GM21619 (cell line): ENCODE results near the gene RFPL1.
"Not testable (repeated sequence)": the region's sequence is repeated elsewhere in the genome, so short reads cannot be mapped to it uniquely, and the experiment has no call there.

ENCODE experiments used
- ATAC-seq: cut with Tn5 transposase; IDR thresholded peaks from one replicate; pipeline ENCODE4 v1.9.1; 2021; ENCODE audit not compliant: unreplicated experiment

Gene RFPL1

DNA sequence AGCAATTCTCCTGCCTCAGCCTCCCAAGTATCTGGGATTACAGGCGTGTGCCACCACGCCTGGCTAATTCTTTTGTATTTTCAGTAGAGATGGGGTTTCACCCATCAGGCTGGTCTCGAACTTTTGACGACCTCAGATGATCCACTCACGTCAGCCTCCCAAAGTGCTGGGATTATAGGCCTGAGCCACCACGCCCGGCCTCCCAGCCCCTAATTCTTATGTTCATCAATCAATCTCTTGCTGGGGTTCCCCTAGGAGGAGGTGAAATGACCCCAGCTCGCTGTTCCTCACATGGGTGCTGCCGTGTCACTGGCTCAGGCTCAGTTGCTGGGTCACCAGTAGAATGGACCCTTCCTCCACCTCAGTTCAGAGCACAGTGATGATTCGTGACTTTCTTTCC lies at the start of gene RFPL1:
RFPL1 (plus strand) TSS at position 301 of the 400 bp plus-strand sequence.
- not testable (repeated sequence) for ATAC-seq

DNA sequence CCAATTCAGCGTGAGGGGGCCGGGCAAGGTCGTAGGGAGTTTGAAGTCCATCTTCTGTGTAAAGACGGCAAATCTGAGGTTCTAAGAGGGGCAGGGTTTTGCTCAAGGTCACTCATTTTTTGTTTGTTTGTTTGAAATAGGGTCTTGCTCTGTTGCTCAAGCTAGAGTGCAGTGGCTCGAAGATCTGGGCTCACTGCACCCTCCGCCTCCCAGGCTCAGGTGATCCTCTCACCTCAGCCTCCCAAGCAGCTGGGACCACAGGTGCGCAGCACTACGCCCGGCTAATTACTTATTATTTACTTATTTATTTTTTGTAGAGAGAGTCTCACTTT lies 49.7 kb upstream of the RFPL1 start:
- no peak for ATAC-seq

DNA sequence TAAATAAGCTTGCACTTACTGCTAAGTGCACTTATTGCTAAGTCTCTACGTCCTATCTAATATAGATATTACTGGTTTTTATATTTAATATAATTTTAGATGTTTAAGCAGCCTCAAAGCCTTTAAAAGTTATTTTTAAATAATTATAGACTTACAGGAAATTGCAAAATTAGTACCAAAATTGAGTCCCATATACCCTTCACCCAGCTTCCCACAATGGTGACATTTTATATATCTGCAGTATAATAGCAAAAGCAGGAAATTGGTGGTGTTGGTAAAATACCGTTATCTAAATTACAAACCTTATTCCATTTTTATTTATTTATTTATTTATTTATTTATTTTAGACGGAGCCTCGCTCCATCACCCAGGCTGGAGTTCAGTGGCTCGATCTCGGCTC lies 48.1 kb upstream of the RFPL1 start:
- ATAC-seq = no peak

DNA sequence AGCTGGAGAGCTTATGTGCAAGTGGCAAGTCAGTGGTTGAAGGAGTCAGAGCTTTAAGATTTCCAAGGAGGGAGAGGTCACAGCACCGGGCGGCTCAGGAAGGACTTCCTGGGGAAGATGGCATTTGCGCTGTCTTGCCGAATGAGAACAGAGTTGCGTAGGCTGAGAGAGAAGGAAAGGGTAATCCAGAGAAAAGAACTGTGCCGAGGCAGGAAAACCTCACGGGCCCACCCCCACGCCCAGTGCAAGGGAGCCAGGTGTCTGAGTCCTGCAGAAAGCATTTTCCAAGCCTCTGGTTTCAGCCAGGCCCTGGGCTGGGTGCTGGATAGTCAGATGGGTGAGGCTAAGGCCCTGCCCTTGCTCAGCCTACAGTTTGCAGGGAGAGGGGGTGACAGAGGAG lies 46.8 kb upstream of the RFPL1 start:
- ATAC-seq = no peak

DNA sequence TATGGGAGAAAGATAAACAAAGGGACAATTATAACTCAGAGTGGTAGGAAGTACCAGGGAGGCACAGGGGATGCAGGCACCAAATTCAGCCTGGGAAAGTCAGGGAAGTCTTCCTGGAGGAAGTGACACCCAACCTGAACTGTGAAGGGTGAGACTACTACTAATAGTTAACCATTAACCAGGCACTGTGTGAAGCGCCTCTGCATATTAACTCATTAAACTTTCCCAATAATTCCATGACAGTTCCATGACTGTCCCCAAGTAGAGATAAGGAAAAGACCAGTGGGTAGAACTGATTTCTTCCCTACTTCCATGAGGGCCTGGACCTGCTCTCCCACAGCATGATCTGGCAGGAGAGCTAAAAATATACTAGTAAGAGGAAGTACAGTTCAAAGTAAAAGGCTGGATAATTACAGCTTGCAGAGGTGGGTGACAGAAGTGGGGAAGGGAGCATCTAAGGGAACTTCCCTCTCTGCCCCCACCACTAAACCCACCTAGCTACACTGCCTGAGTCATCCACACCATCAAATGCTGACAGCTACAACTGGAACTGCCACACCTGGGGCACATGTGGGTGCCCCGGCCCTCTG lies 45.3 kb upstream of the RFPL1 start:
- ATAC-seq = no peak

DNA sequence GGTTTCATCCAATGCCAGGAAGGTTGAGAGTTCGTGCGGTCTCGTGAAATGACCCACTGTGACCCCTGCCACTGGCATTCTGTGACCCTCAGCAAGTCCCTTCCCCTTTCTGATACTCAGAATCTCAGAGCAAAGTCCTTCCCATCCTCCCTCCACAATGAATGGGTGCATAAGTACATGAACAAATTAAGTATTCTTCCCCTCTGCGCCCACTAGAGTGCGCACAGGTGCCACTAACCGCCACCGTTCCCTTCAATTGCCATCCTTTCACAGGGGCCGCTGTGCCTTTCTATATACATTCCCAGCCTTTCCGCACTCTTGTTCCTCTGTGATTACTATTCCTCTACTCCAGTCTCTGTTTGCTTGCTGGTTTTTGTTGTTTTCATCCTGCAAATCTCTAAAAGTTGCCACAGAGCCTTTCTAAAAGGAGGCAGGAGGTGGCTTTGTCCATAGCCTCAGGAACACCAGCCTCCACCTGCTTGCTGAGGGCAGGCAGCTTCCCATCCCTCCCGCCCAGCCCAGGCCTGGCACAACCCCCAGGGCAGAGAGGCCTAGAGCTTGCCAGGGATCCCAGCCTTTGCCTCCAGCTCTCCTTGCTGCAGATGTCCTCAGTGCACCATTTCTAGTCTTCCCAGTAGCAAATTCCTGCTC lies 43.3 kb upstream of the RFPL1 start:
- no peak for ATAC-seq

DNA sequence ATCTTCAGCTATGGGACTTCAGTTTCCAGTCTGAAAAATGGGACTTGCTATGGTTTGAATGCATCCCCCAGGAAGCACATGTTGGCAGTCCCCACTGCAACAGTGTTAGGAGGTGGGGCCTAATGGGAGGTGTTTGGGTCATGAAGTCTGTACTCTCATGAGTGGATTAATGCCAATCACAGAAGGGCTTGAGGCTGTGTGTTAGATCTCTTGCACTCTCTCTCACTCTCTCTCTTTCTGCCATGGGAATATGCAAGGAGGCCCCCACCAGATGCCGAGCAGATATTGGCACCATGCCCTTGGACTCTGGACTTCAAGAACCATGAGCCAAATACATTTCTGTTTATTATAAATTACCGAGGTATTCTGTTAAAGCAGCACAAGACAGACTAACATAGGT lies 42.3 kb upstream of the RFPL1 start:
- no peak for ATAC-seq

DNA sequence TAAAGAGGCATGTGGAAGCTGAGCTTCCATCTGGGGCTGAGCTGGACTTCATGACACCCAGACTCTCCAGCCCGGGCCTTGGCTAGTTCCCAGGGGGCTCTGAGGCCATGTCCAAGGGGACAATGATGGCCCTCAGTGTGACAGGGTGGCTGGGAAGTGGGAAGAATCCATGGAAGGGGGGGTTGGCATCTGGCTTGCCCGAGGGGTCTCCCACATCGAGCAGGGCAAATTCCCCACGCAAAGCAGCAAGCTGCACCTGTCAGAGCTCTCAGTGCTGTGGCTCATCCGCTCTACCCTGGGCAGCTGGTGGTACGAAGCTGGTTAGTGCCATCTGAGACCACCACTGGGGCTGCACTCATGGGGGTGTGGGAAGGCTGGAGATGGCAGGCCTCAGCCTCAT lies 40.6 kb upstream of the RFPL1 start:
- ATAC-seq = no peak

DNA sequence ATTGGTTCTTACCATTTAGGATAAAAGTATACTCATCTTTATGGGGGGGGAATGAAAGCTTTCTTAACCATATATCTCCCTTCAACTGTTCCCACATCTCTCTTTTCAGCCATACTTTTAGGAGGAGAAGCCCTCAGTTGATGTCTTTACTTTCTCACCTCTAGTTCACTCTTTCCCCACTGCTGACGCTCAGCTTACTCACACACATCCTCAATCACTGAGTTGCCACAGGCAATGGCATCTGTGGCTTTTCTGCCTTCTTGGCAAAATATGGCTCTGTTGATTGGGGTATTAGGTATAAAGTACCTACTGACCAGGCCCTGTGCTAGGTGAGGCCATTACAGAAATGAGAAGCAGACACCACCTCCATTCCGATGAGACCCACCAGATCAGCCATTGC lies 37.8 kb upstream of the RFPL1 start:
- ATAC-seq = no peak

DNA sequence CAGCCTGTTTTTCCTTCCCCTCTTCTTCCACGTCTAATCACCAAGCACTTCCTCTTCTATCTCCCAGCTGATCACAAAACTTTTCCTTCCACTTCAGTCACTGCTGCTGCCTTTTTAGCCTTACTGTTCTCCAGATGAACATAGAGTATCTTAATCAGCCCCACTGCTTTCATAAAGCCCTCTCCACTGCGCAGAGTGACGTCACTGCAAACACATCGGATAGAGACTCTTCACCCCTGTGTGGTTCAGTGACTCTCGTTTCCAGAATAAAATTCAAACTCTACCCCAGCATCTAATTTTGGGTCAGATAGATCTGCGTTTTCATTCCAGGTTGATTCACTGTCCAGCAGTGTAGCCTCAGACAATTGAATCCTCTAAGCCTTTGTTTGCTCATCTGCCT lies 36.8 kb upstream of the RFPL1 start:
- not testable (repeated sequence) for ATAC-seq

DNA sequence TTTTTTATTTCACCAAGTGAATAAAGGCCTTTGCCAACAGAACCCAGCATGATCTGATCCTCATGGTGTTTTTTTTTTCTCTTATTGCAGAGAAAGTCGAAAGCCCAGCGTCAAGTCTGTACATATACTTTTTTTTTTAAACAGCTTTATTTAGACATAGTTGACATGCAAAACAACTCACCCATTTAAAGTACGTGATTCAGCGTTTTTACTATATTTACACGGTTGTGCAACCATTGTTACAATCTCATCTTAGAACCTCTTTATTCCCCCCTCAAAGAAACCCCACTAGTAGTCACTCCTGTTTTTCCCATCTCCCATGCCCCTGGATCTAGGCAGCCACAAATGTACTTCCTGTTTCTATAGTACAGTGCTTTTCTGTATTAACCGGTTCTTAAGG lies 29.4 kb upstream of the RFPL1 start:
- ATAC-seq = no peak

DNA sequence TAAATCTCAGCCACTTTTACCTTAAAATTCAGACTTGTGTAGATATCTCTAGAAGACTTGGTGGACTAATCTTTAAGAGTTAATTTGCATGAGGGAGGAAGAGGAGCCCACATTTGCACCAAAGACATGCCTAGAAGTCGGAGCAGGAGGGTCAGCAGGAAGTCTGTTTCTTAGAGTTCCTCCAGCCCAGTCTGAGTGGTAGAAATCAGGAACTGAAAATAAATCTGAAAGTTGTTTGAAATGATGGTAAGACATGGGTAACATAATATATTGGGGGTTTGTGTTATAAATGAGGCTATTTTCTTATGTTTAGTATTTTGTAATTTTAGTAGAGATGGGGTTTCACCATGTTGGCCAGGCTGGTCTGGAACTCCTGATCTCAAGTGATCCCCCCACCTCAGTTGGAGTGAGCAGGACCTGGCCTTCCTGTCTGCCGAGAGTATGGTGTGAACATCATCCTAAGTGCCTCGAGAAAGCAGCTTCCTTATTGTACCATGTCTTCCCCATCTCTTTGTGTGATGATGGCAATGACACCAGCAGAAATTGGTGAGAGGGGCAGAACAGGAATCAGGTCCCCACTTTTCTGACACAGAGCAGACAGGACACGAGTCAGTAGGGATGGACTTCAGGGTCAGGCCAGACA lies 26.7 kb upstream of the RFPL1 start:
- peak; percentile 53 for ATAC-seq

DNA sequence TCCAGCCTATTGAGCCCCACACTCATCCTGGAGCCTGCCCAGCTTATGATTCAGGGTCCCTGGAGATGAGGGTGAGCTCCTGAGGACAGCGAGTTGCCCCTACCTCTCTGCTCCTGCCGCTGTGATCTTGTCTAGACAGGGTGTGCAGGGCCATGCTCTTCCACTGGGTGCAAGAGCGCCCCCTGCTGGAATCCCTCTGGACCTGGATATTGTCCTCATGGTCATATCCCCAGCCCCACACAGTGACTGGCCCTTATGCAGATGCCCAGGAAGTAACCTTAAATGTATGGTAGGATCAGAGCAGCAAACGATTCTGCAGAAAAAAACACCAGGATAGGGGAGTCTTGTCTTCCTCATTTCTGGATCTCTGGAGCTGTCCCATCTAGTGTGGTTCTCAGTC lies 25.6 kb upstream of the RFPL1 start:
- ATAC-seq = not testable (repeated sequence)

DNA sequence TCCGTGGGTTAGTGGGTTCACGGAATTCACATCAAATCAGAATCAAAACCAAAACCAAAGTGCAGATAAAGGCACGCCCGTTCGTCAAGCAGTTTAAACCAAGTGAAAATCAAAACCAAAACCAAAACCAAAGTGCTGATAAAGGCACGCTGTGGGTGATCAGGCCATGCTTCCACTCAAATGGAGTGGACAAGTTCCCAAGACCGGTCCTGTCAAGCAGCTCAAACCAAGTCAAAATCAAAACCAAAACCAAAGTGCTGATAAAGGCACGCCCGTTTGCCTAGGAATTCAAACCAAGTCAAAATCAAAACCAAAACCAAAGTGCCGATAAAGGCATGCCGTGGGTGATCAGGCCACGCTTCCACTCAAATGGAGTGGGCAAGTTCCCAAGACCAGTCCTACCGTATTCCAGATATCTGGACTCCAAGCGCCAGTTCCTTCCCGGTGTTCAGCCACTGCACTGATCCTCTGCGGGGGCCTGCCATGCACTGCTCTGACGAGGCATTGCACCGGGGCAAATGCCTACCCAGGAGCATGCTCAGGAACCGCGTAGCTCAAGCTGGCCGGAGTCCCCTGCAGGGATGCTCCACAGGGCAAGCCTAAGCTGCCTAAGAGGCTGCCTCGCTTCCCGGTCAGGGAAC lies 23.3 kb upstream of the RFPL1 start:
- not testable (repeated sequence) for ATAC-seq

DNA sequence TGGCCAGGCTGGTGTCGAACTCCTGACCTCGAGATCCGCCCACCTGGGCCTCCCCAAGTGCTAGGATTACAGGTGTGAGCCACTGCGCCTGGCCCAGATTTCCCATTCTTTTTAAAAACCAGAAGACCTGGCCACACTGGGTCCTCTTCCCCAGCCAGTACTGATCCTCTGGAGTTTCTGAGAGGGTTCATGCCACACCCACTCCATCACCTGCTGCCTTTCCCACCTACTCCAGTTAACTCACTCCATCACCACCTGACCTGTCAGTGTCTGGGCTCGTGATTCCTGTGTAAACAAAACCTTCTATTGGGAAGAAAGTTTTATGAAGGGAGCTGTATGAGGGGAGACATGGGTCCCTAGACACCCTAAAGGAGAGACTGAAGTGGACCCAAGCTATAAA lies 19.7 kb upstream of the RFPL1 start:
- ATAC-seq = not testable (repeated sequence)

DNA sequence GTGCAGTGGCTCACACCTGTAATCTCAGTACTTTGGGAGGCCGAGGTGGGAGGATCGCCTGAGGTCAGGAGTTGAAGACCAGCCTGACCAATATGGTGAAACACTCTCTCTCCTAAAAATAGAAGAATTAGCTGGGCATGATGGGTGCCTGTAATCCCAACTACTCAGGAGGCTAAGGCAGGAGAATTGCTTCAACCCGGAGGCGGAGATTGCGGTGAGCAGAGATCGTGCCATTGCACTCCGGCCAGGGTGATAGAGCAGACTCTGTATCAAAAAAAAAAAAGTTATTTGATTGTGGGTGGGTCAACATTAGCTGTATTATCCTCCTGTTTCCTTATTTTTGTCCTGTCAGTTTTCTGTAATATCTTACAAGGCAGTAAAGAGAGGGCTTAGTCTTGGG lies 11.9 kb upstream of the RFPL1 start:
- no peak for ATAC-seq

DNA sequence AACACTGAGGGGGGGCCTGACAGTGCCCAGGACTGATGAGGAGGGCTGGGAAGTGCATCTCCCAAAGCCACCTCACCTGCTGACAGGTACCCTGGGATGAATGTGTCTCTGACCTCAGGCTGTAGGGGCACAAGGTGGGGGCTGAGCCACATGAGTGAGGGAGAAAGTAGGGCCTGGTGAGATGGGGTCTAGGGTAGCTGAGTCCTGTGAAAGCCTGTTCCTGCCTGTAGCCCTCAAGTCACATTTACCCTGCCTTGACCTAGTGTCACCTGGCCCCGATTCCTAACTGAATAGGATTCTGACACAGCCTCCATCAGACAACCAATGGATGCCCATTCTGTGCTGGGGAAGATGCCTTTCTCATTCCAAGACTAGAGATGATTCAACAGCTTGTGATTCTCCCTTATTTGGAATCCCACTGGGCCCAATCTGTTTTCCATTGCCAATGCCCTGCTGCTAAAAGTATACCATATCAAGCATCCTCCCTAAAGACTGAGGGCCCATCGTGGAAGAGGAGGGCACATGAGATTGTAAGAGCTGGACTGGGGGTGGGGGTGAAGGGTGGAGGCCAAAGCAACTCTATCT lies 11.1 kb upstream of the RFPL1 start:
- no peak for ATAC-seq

DNA sequence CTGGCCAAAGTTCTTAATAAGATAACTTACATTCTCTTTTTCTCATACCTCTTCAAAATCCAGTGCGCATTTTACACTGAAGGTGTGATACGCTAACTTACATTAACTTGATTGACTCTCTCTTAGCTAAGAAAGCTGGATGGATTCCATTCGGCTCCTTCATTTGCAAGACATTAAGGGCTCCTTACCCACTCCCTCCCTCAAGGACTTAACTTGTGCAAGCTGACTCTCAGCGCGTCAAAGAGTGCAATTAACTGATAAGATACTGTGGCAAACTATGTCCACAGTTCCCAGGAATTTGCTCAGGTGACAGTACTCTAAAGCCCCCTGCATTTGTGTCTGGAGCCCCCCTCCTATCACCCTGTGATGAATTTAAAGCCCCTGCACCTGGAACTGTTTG lies 6.4 kb upstream of the RFPL1 start:
- ATAC-seq = no peak

DNA sequence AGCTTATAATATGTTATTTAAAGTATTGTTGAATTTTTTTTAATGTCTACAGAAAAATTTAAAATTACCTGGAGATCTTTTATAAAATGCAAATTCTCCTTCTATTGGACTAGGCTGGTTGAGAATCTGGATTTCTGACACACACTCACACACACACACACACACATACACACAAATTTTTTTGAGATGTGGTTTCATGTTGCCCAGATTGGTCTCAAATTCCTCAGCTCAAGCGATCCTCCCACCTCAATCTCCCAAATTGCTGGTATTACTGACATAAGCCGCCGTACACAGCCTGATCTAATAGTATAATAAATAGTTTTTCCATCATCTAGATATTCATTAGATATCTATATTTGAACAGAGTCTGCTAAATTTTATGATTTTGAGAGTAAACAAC lies 4.5 kb upstream of the RFPL1 start:
- no peak for ATAC-seq

DNA sequence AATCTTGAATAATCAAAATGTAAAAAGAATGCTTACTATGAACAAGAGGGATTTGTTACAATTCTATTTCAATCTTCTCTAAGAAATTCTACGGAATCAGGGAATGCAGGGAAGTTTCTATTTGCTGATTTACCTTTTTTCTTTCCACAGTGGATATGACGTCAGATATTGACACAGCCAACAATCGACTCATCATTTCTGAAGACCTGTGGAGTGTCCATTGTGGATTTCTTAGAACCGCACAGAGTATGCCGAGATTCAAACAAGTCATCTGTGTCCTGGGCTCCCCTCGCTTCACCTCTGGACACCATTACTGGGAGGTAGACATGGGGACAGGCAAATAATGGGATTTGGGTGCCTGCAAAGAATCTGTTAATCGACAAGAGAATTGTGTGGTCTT lies 4.1 kb upstream of the RFPL1 start:
- ATAC-seq = no peak

DNA sequence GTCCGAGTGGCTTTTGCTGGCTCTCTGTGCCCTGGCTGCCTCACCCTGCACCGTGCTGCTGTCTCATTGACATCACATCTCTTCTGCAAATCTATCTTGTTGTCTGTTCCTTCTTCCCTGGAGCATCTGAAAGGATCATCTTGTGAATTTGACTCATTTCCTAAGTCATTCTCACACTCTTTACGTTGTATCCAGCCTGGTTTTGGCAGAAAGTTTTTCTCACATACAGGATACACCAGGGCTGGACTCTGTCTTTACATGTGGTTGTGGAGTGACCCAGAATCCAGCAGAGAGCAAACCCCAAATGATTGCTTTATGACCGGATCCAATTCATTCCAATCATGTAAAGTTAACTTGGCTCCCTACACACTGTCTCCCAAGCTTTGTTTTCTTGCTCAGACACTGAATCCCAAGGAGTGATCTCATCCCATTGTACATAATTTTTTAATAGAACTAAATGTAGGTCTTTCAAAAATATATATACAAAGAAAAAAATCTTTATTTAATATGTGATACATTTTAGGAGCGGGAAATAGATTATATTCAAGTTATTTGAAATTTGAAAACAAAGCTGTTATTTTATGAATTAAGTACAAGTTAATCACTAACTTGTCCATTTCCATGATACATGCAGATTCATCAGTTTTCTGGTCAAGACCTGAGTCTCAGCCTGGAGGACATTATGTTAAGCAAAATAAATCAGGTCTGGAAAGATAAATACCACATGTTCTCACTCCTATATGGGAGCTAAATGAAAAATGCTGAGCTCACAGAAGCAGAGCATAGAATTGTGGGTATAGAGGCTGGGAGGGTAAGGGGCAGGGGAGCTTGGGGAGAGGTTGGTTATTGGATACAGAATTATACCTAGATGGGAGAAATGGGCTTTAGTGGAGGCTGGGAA lies 2.9 kb upstream of the RFPL1 start:
- ATAC-seq = no peak
